GM23338 (cell line): Measurements from ENCODE around the gene TCFL5. TPM values are rescaled to one million over a fixed set of nuclear protein-coding genes. Genes with fewer than 3 reads are reported as not detected.

ENCODE experiments used
- ATAC-seq: fragments of 200-7000 bp; cut with Tn5 transposase; 3 replicates; pipeline ENCODE4 v1.9.1; 2020
- DNase-seq: peaks from one replicate; pipeline ENCODE4 v3.0.0-alpha.2; 2015; ENCODE audit warnings: low spot score
- H2AFZ ChIP-seq: fragments of 200-600 bp; sonication (generic); 2 replicates; pipeline ENCODE4 v1.8.0; 2016; ENCODE audit warnings: antibody characterized with exemption, mild to moderate bottlenecking, moderate library complexity
- H3F3A ChIP-seq: fragments of 200-600 bp; sonication (generic); replicated peaks from 2 replicates; pipeline ENCODE4 v1.8.0; 2017; ENCODE audit warnings: antibody characterized with exemption, mixed run types, low read depth
- H3K27ac ChIP-seq: fragments of 200-600 bp; sonication (generic); 2 replicates; pipeline ENCODE4 v1.6.1; 2016; ENCODE audit warnings: low read depth
- H3K27me3 ChIP-seq: fragments of 200-600 bp; sonication (generic); 2 replicates; pipeline ENCODE4 v1.8.0; 2016; ENCODE audit warnings: mild to moderate bottlenecking, mixed run types, moderate library complexity; ENCODE audit not compliant: insufficient read depth
- H3K36me3 ChIP-seq: fragments of 200-600 bp; sonication (generic); 2 replicates; pipeline ENCODE4 v1.8.0; 2016; ENCODE audit warnings: mild to moderate bottlenecking; ENCODE audit not compliant: insufficient read depth
- H3K4me1 ChIP-seq: fragments of 200-600 bp; sonication (generic); 2 replicates; pipeline ENCODE4 v1.8.0; 2016; ENCODE audit warnings: mild to moderate bottlenecking, moderate library complexity; ENCODE audit not compliant: insufficient read depth
- H3K4me2 ChIP-seq: fragments of 200-600 bp; sonication (generic); 2 replicates; pipeline ENCODE4 v1.7.1; 2017; ENCODE audit warnings: mixed run types
- H3K4me3 ChIP-seq: fragments of 200-600 bp; sonication (generic); 2 replicates; pipeline ENCODE4 v1.6.1; 2016; ENCODE audit warnings: mixed run types
- H3K79me2 ChIP-seq: fragments of 200-600 bp; sonication (generic); replicated peaks from 2 replicates; pipeline ENCODE4 v1.8.0; 2017; ENCODE audit warnings: mild to moderate bottlenecking; ENCODE audit not compliant: insufficient read depth
- H3K9me2 ChIP-seq: fragments of 200-600 bp; sonication (generic); 2 replicates; pipeline ENCODE4 v1.8.0; 2017; ENCODE audit not compliant: insufficient read depth
- H4K20me1 ChIP-seq: fragments of 200-600 bp; sonication (generic); replicated peaks from 2 replicates; pipeline ENCODE4 v1.8.0; 2017; ENCODE audit warnings: mild to moderate bottlenecking; ENCODE audit not compliant: insufficient read depth
- H3K27ac Mint-ChIP-seq: 2 replicates; pipeline ENCODE4 v1.8.0; 2020; ENCODE audit warnings: inconsistent platforms, mild to moderate bottlenecking, moderate library complexity, mixed read lengths
- H3K27me3 Mint-ChIP-seq: 3 replicates; pipeline ENCODE4 v1.8.0; 2022; ENCODE audit warnings: low read depth, mild to moderate bottlenecking, moderate library complexity, mixed read lengths, inconsistent platforms; ENCODE audit not compliant: insufficient read depth, poor library complexity
- H3K36me3 Mint-ChIP-seq: 3 replicates; pipeline ENCODE4 v1.8.0; 2021; ENCODE audit warnings: low read depth, mild to moderate bottlenecking, inconsistent platforms, moderate library complexity, mixed read lengths
- H3K4me1 Mint-ChIP-seq: 3 replicates; pipeline ENCODE4 v1.8.0; 2020; ENCODE audit warnings: mild to moderate bottlenecking, inconsistent platforms, mixed read lengths
- H3K4me3 Mint-ChIP-seq: 3 replicates; pipeline ENCODE4 v1.8.0; 2021; ENCODE audit warnings: moderate library complexity, mild to moderate bottlenecking, inconsistent platforms, mixed read lengths
- H3K9me3 Mint-ChIP-seq: 3 replicates; pipeline ENCODE4 v1.8.0; 2020; ENCODE audit warnings: moderate library complexity, mild to moderate bottlenecking, inconsistent platforms, mixed read lengths
- EZH2phosphoT487 ChIP-seq: fragments of 200-600 bp; sonication (generic); IDR thresholded peaks from one replicate; pipeline ENCODE4 v1.8.1; 2018; ENCODE audit warnings: antibody characterized with exemption; ENCODE audit not compliant: unreplicated experiment
- ZNF331 ChIP-seq: fragments of 250-450 bp; sonication (Bioruptor Pico); IDR thresholded peaks from 2 replicates; pipeline ENCODE4 v1.5.0; 2020; ENCODE audit warnings: low read depth, mild to moderate bottlenecking, moderate library complexity
- polyA plus RNA-seq: library from polyadenylated mRNA; unstranded; fragments of >200 nt; fragmentation: Nextera tagmentation; extraction: Ambion mirVana; gene quantifications from 2 replicates; pipeline ENCODE4 v1.2.1, GENCODE V29; 2016
- total RNA-seq: library from RNA; depleted of rRNA; stranded (reverse); fragments of >200 nt; shearing (Covaris generic); gene quantifications from 2 replicates; pipeline ENCODE4 v1.2.3, GENCODE V29; 2014
- TF ChIP-seq, protein P1 (sequence below), 2 experiments: fragments of 200-600 bp in 1 of 2; sonication (generic) in 1 of 2; conservative IDR thresholded peaks; 2 replicates each; pipeline versions ENCODE4 v1.5.1 to v1.6.1; 2016 to 2017; ENCODE audit warnings: antibody characterized with exemption in 2 of 2, low read depth in 2 of 2, mild to moderate bottlenecking in 2 of 2, moderate library complexity in 1 of 2
- TF ChIP-seq, protein P2 (sequence below): fragments of 250-450 bp; sonication (Bioruptor Pico); IDR thresholded peaks from 2 replicates; pipeline ENCODE4 v1.5.0; 2020; ENCODE audit warnings: mild to moderate bottlenecking, moderate library complexity
- TF ChIP-seq, protein P3 (sequence below): IDR thresholded peaks from 2 replicates; pipeline ENCODE4 v1.6.1; 2016; ENCODE audit warnings: antibody characterized with exemption

Gene TCFL5
- total and polyA plus RNA-seq, 2 experiments from 2014 or later, result 5.8 to 19.3 TPM

DNA sequence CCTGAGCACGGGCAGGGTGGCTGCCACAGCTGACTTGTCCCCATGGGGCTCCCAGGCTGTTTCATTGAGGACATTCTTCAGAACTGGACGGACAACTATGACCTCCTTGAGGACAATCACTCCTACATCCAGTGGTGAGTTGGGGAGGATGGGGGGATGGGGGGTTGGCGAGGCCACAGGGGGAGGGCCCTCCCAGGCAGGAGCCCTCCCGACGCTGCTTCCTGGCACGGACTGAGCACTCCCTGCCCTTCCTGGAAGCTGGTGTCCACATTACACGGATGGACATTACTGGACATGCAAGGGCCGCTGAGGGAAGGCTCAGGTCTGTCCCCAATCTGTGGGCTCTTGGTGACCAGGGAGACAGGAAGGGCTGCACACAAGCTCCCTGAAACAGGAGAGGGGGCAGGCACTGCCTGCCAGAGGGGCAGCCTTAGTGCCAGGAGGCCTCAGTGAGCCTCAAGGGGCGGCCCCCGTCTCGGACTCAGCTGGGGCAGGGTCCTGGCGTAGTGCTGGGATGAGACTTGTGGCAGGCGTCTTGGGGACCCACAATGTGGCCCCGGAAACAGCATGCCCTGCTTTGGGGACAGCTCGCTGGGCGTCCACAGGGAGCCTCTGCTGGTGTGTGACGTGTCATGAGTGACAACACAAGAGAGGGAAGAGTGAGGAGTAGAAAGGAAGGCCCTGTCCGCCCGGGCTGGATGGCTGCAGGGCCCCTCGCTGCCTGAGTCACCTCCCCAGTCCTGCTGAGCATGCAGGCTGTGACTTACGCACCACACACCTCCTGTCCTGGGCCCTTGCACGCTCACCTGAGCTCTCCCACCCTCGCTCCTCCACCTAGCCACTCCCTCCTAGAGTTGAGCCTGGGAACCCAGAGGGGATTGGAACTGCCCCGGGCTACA, 51.8 kb downstream of the TCFL5 start:
- H3K4me1 ChIP-seq, result peaks cover 5% of the 10 kb centered on the region; the same call in 1 of the 2 replicates
- H3K4me1 Mint-ChIP-seq, result peaks cover 9% of the 10 kb centered on the region; the same call in 1 of the 3 replicates
- no peak overlapping the region for H3K4me2 ChIP-seq
- H3K27me3 ChIP-seq, result no peaks in the 10 kb centered on the region
- ATAC-seq (no peak), DNase-seq (no peak)
- H3K36me3 Mint-ChIP-seq, result peaks cover 9% of the 10 kb centered on the region; the same call in 1 of the 3 replicates
- no peaks in the 10 kb centered on the region for H3K9me3 Mint-ChIP-seq
- peaks cover 7% of the 10 kb centered on the region for H4K20me1 ChIP-seq
- H3F3A ChIP-seq, result no peaks in the 10 kb centered on the region
- TF ChIP-seq, protein P1, sequence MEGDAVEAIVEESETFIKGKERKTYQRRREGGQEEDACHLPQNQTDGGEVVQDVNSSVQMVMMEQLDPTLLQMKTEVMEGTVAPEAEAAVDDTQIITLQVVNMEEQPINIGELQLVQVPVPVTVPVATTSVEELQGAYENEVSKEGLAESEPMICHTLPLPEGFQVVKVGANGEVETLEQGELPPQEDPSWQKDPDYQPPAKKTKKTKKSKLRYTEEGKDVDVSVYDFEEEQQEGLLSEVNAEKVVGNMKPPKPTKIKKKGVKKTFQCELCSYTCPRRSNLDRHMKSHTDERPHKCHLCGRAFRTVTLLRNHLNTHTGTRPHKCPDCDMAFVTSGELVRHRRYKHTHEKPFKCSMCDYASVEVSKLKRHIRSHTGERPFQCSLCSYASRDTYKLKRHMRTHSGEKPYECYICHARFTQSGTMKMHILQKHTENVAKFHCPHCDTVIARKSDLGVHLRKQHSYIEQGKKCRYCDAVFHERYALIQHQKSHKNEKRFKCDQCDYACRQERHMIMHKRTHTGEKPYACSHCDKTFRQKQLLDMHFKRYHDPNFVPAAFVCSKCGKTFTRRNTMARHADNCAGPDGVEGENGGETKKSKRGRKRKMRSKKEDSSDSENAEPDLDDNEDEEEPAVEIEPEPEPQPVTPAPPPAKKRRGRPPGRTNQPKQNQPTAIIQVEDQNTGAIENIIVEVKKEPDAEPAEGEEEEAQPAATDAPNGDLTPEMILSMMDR (conservative IDR thresholded peaks at IDR 0.05; ENCODE audit: low read depth in 2 of 2), result no peak
- TF ChIP-seq, protein P2, sequence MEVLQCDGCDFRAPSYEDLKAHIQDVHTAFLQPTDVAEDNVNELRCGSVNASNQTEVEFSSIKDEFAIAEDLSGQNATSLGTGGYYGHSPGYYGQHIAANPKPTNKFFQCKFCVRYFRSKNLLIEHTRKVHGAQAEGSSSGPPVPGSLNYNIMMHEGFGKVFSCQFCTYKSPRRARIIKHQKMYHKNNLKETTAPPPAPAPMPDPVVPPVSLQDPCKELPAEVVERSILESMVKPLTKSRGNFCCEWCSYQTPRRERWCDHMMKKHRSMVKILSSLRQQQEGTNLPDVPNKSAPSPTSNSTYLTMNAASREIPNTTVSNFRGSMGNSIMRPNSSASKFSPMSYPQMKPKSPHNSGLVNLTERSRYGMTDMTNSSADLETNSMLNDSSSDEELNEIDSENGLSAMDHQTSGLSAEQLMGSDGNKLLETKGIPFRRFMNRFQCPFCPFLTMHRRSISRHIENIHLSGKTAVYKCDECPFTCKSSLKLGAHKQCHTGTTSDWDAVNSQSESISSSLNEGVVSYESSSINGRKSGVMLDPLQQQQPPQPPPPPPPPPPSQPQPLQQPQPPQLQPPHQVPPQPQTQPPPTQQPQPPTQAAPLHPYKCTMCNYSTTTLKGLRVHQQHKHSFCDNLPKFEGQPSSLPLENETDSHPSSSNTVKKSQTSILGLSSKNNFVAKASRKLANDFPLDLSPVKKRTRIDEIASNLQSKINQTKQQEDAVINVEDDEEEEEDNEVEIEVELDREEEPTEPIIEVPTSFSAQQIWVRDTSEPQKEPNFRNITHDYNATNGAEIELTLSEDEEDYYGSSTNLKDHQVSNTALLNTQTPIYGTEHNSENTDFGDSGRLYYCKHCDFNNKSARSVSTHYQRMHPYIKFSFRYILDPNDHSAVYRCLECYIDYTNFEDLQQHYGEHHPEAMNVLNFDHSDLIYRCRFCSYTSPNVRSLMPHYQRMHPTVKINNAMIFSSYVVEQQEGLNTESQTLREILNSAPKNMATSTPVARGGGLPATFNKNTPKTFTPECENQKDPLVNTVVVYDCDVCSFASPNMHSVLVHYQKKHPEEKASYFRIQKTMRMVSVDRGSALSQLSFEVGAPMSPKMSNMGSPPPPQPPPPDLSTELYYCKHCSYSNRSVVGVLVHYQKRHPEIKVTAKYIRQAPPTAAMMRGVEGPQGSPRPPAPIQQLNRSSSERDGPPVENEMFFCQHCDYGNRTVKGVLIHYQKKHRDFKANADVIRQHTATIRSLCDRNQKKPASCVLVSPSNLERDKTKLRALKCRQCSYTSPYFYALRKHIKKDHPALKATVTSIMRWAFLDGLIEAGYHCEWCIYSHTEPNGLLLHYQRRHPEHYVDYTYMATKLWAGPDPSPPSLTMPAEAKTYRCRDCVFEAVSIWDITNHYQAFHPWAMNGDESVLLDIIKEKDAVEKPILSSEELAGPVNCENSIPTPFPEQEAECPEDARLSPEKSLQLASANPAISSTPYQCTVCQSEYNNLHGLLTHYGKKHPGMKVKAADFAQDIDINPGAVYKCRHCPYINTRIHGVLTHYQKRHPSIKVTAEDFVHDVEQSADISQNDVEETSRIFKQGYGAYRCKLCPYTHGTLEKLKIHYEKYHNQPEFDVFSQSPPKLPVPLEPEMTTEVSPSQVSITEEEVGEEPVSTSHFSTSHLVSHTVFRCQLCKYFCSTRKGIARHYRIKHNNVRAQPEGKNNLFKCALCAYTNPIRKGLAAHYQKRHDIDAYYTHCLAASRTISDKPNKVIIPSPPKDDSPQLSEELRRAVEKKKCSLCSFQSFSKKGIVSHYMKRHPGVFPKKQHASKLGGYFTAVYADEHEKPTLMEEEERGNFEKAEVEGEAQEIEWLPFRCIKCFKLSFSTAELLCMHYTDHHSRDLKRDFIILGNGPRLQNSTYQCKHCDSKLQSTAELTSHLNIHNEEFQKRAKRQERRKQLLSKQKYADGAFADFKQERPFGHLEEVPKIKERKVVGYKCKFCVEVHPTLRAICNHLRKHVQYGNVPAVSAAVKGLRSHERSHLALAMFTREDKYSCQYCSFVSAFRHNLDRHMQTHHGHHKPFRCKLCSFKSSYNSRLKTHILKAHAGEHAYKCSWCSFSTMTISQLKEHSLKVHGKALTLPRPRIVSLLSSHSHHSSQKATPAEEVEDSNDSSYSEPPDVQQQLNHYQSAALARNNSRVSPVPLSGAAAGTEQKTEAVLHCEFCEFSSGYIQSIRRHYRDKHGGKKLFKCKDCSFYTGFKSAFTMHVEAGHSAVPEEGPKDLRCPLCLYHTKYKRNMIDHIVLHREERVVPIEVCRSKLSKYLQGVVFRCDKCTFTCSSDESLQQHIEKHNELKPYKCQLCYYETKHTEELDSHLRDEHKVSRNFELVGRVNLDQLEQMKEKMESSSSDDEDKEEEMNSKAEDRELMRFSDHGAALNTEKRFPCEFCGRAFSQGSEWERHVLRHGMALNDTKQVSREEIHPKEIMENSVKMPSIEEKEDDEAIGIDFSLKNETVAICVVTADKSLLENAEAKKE (CRISPR knock-in tag), result no peak
- TF ChIP-seq ZNF331, result no peak
- TF ChIP-seq, protein P3, sequence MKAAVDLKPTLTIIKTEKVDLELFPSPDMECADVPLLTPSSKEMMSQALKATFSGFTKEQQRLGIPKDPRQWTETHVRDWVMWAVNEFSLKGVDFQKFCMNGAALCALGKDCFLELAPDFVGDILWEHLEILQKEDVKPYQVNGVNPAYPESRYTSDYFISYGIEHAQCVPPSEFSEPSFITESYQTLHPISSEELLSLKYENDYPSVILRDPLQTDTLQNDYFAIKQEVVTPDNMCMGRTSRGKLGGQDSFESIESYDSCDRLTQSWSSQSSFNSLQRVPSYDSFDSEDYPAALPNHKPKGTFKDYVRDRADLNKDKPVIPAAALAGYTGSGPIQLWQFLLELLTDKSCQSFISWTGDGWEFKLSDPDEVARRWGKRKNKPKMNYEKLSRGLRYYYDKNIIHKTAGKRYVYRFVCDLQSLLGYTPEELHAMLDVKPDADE, result no peak
- no peak for TF ChIP-seq EZH2phosphoT487
- H3K27ac Mint-ChIP-seq, result no peak overlapping the region
- no peak overlapping the region for H3K4me3 ChIP-seq
- peaks cover 9% of the 10 kb centered on the region; the same call in 1 of the 2 replicates for H3K79me2 ChIP-seq
- no peak overlapping the region for H3K27ac ChIP-seq
- H3K36me3 ChIP-seq, result no peaks in the 10 kb centered on the region
- no peaks in the 10 kb centered on the region for H3K9me2 ChIP-seq
- no peak overlapping the region for H3K4me3 Mint-ChIP-seq
- peaks cover 19% of the 10 kb centered on the region for H3K27me3 Mint-ChIP-seq
- no peak overlapping the region for H2AFZ ChIP-seq
